Lower lobe of right lung (tissue), 2 donors: ENCODE measurements around the gene PRR32. TPM values are rescaled to one million over a fixed set of nuclear protein-coding genes. Genes with fewer than 3 reads are reported as not detected.

Experiments
- ATAC-seq, 2 donors: fragments of 200-7000 bp; cut with Tn5 transposase; one replicate each; pipeline ENCODE4 v1.9.1; 2020 to 2022; ENCODE audit warnings: mild to moderate bottlenecking in 2 of 2, moderate library complexity in 2 of 2
- DNase-seq: peaks from one replicate; pipeline ENCODE4 v3.0.0-alpha.2; 2020
- H3K27ac ChIP-seq: fragments of 200-600 bp; one replicate; pipeline ENCODE4 v1.8.0; 2022
- H3K27me3 ChIP-seq: fragments of 200-600 bp; one replicate; pipeline ENCODE4 v1.8.0; 2022; ENCODE audit warnings: low read depth
- H3K36me3 ChIP-seq: fragments of 200-600 bp; one replicate; pipeline ENCODE4 v1.8.0; 2022; ENCODE audit warnings: mild to moderate bottlenecking
- H3K4me1 ChIP-seq: fragments of 200-600 bp; one replicate; pipeline ENCODE4 v1.8.0; 2022
- H3K4me3 ChIP-seq: fragments of 200-600 bp; one replicate; pipeline ENCODE4 v1.8.0; 2022; ENCODE audit warnings: mild to moderate bottlenecking
- H3K9me3 ChIP-seq: fragments of 200-600 bp; one replicate; pipeline ENCODE4 v1.8.0; 2022
- intact Hi-C: fragments of 100-400 bp; cut with DNase I; formaldehyde crosslinking; loops from one replicate; pipeline ENCODE4 v1.11.0; 2022
- total RNA-seq: library from RNA; stranded (reverse); fragmentation: NEBNext Ultra II Directional; extraction: Animal tissue kit (Norgen Biotek cat#: 25700); gene quantifications from one replicate; pipeline ENCODE4 v1.2.1, GENCODE V29; 2021
- TF ChIP-seq, protein P1 (sequence below): fragments of 200-600 bp; IDR thresholded peaks from one replicate; pipeline ENCODE4 v1.8.0; 2022; ENCODE audit warnings: antibody characterized with exemption, mild to moderate bottlenecking
- donor health status: DM: no; HTN: yes; CAD: no; lungs with severe emphysema.

PRR32 gene
- total RNA-seq, 1 donor from 2014 or later: not detected

- TF ChIP-seq, protein P1, sequence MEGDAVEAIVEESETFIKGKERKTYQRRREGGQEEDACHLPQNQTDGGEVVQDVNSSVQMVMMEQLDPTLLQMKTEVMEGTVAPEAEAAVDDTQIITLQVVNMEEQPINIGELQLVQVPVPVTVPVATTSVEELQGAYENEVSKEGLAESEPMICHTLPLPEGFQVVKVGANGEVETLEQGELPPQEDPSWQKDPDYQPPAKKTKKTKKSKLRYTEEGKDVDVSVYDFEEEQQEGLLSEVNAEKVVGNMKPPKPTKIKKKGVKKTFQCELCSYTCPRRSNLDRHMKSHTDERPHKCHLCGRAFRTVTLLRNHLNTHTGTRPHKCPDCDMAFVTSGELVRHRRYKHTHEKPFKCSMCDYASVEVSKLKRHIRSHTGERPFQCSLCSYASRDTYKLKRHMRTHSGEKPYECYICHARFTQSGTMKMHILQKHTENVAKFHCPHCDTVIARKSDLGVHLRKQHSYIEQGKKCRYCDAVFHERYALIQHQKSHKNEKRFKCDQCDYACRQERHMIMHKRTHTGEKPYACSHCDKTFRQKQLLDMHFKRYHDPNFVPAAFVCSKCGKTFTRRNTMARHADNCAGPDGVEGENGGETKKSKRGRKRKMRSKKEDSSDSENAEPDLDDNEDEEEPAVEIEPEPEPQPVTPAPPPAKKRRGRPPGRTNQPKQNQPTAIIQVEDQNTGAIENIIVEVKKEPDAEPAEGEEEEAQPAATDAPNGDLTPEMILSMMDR: no peak
- intact Hi-C loops: no loop called here
These were observed 36.5 kb downstream of the PRR32 start for GRCh38 chrX:126855839-126856524.

More at GRCh38 chrX:126855839-126856524, 36.5 kb downstream of the PRR32 start:
- H3K9me3 ChIP-seq: no peaks in the 10 kb centered on the region
- H3K4me1 ChIP-seq: no peaks in the 10 kb centered on the region
- no peak for ATAC-seq
- no peak overlapping the region for H3K27ac ChIP-seq
- no peak for DNase-seq
- no peaks in the 10 kb centered on the region for H3K36me3 ChIP-seq
- no peaks in the 10 kb centered on the region for H3K27me3 ChIP-seq
- no peak overlapping the region for H3K4me3 ChIP-seq
